Liver (tissue), 3 donors: ENCODE results near the gene NXPE3.
A peak's percentile ranks its signal among the peaks of the same experiment; 100 is the strongest.

Experiments used
- EGR1 ChIP-seq, 2 donors: IDR thresholded peaks; 2 replicates each; pipeline ENCODE4 v1.6.1; 2016 to 2018; ENCODE audit warnings: antibody characterized with exemption in 2 of 2, low read depth in 2 of 2
- GABPA ChIP-seq, 2 donors: IDR thresholded peaks in 1 of 2; conservative IDR thresholded peaks in 1 of 2; 2 replicates each; pipeline ENCODE4 v1.6.1; 2016; ENCODE audit warnings: antibody characterized with exemption in 2 of 2, mild to moderate bottlenecking in 1 of 2, moderate library complexity in 1 of 2
- NR2F2 ChIP-seq: IDR thresholded peaks from 2 replicates; pipeline ENCODE4 v1.6.1; 2016; ENCODE audit warnings: antibody characterized with exemption
- RAD21 ChIP-seq, 2 donors: IDR thresholded peaks; 2 replicates each; pipeline ENCODE4 v1.6.1; 2016; ENCODE audit warnings: antibody characterized with exemption in 2 of 2, mild to moderate bottlenecking in 2 of 2
- TF ChIP-seq, protein P1 (sequence below): fragments of 150-350 bp; IDR thresholded peaks from 2 replicates; pipeline ENCODE4 v1.5.1; 2017; ENCODE audit warnings: improper control_type of control experiment, low read depth, low read length; ENCODE audit not compliant: missing input control
- TF ChIP-seq, protein P2 (sequence below): IDR thresholded peaks from 2 replicates; pipeline ENCODE4 v1.6.1; 2016; ENCODE audit warnings: antibody characterized with exemption, mild to moderate bottlenecking
- donor health status: healthy.
- donor health status: healthy.

DNA sequence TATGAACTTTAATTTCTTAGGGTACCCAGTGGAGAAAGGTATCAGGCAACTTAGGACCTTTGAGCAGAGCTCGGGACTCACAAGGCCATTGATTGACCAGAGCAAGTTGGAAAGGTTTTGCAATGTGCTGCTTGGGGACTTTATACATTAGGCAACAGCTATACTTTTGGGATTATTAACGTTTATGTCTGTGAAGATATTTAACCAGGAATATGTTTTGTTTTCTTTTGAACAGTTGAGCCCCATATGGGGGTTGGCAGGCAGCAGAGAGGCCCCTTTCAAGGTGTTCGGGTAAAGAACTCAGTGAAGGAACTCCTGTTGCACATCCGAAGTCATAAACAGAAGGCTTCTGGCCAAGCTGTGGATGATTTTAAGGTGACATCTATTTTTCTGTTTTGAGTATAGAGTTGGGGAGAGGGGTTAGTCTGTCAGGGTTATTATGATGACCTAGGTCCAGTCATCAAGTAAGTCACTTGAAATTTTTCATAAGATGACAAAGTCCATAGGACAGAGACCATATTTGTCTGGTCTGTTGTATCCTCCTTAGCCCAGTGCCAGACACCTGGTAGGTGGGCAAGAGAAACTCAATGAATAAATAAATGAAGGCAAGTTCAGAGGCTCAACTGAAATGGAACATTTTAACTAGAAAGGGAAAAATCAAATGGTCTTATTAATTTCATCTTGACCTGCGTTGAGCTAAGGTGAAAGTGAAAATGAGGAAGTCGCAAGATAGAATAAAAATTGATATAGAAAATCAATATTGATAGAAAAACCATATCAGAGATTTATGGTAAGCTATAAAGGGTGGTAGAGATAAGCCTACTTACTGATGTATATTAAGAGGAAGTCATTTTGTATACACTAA is 73.1 kb downstream of the NXPE3 start:
- TF ChIP-seq, protein P1, sequence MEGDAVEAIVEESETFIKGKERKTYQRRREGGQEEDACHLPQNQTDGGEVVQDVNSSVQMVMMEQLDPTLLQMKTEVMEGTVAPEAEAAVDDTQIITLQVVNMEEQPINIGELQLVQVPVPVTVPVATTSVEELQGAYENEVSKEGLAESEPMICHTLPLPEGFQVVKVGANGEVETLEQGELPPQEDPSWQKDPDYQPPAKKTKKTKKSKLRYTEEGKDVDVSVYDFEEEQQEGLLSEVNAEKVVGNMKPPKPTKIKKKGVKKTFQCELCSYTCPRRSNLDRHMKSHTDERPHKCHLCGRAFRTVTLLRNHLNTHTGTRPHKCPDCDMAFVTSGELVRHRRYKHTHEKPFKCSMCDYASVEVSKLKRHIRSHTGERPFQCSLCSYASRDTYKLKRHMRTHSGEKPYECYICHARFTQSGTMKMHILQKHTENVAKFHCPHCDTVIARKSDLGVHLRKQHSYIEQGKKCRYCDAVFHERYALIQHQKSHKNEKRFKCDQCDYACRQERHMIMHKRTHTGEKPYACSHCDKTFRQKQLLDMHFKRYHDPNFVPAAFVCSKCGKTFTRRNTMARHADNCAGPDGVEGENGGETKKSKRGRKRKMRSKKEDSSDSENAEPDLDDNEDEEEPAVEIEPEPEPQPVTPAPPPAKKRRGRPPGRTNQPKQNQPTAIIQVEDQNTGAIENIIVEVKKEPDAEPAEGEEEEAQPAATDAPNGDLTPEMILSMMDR = no peak
- peak in 1 of 2 donors; percentile 23 for TF ChIP-seq RAD21 (IDR thresholded peaks at IDR 0.05)
- TF ChIP-seq, protein P2, sequence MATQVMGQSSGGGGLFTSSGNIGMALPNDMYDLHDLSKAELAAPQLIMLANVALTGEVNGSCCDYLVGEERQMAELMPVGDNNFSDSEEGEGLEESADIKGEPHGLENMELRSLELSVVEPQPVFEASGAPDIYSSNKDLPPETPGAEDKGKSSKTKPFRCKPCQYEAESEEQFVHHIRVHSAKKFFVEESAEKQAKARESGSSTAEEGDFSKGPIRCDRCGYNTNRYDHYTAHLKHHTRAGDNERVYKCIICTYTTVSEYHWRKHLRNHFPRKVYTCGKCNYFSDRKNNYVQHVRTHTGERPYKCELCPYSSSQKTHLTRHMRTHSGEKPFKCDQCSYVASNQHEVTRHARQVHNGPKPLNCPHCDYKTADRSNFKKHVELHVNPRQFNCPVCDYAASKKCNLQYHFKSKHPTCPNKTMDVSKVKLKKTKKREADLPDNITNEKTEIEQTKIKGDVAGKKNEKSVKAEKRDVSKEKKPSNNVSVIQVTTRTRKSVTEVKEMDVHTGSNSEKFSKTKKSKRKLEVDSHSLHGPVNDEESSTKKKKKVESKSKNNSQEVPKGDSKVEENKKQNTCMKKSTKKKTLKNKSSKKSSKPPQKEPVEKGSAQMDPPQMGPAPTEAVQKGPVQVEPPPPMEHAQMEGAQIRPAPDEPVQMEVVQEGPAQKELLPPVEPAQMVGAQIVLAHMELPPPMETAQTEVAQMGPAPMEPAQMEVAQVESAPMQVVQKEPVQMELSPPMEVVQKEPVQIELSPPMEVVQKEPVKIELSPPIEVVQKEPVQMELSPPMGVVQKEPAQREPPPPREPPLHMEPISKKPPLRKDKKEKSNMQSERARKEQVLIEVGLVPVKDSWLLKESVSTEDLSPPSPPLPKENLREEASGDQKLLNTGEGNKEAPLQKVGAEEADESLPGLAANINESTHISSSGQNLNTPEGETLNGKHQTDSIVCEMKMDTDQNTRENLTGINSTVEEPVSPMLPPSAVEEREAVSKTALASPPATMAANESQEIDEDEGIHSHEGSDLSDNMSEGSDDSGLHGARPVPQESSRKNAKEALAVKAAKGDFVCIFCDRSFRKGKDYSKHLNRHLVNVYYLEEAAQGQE = no peak
- no peak for TF ChIP-seq GABPA (IDR thresholded peaks at IDR 0.05 in 1 of 2, conservative IDR thresholded peaks at IDR 0.05 in 1 of 2)
- TF ChIP-seq EGR1 (IDR thresholded peaks at IDR 0.05; ENCODE audit: low read depth in 2 of 2) = no peak
- no peak for TF ChIP-seq NR2F2
